ENCODE results near the gene PPP3CA.
"Not testable (repeated sequence)": the region's sequence is repeated elsewhere in the genome, so short reads cannot be mapped to it uniquely, and the experiment has no call there.

PPP3CA gene

DNA sequence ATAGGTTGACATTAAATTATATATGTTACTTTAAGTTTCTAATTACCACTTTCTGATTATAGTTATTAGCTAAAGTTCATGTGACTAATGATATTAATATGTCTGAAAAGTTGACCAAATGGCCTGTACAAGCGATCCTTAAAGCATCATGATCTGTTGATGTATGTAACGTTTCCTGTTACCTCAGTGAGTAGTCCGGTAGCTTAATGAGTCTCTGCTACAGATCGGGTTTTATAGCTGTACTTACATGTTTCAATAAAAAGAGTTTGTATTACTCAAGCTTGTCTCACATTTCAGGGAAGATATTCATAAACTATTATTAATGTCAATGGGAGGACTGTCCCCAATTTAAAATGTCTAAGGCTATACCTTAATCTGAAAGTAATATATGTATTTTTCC lies 246.3 kb downstream of the PPP3CA start:
- Mint-ChIP-seq H3K27ac (no peak overlapping the region), H3K4me3 (no peak overlapping the region), H3K9me3 (ENCODE audit: low read depth) (no peaks in the 10 kb centered on the region), H3K27me3 (no peaks in the 10 kb centered on the region), H3K36me3 (peaks cover 23% of the 10 kb centered on the region), H3K4me1 (ENCODE audit: low read depth) (peaks cover 19% of the 10 kb centered on the region)

DNA sequence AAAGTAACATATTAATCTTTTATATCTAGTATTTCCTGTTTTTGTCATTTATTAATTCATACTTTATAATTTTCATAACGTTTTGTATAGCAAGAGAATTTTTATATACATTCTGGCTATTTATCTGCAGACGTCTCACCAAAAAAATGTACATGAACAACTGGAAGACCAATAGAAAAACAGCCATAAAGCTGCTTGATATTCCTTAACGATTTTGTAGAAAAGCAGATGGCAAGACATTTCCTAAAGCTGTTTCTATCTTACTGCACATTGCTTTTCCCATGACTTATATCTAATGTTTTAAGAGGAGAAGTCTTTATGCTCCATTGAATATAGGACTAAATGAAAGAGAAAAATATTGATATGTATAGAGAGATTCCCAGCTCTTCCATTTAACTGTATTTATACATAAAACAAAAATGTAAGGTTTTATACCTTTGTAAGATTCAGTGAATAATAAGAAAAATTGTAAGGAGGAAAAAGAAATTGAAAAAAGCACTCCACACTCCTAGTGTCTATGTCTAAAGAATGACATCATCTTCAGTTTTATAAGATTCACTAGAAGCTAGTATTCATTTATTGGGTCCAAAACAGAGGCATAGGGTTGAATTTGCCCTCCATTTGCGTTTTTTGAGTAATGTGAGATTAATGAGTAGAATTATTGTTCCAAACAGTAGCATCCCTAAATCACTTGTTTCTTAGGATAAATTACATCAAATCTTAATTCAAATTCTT lies 248.5 kb downstream of the PPP3CA start:
- no peaks in the 10 kb centered on the region for H3K9me3 Mint-ChIP-seq (ENCODE audit: low read depth)
- H3K36me3 Mint-ChIP-seq: peaks cover 23% of the 10 kb centered on the region

DNA sequence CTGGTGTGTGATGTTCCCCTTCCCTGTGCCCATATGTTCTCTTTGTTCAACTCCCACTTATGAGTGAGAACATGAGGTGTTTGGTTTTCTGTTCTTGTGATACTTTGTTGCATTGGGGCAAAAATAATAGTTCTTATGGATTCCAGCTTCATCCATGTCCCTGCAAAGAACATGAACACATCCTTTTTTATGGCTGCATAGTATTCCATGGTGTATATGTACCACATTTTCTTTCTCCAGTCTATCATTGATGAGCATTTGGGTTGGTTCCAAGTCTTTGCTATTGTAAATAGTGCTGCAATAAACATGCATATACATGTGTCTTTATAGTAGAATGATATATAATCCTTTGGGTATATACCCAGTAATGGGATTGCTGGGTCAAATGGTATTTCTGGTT lies 254.7 kb downstream of the PPP3CA start:
- H3K4me1 Mint-ChIP-seq (ENCODE audit: low read depth); H3K27me3 Mint-ChIP-seq; H3K27ac Mint-ChIP-seq; H3K9me3 Mint-ChIP-seq (ENCODE audit: low read depth); H3K4me3 Mint-ChIP-seq: not testable (repeated sequence)
- H3K36me3 Mint-ChIP-seq: peaks cover 36% of the 10 kb centered on the region

More for the DNA sequence above, 248.5 kb downstream of the PPP3CA start:
- Mint-ChIP-seq H3K4me3 (no peak overlapping the region), H3K4me1 (ENCODE audit: low read depth) (peaks cover 7% of the 10 kb centered on the region), H3K27me3 (no peaks in the 10 kb centered on the region), H3K27ac (no peak overlapping the region)

DNA sequence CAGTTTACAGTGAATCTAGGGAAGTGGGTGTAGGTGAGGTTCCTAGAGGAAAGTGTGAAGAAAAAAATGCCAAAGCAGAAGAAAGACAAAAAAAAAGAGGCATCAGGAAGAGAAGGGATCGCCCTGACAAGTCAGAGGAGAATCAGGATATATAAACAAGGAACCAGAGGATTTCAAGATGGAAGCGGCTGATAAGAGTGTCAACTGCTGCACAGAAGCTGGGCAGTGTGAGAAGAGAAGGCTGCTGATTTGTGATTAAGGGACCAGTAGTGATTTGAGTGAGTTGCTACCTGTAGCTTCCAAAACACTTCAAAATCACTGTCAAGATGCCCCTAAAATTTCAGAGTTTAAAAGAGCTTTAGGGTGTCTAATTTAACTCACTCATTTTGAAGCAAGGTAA lies 258.2 kb downstream of the PPP3CA start:
- no peaks in the 10 kb centered on the region for H3K4me1 Mint-ChIP-seq (ENCODE audit: low read depth)
- H3K9me3 Mint-ChIP-seq (ENCODE audit: low read depth): no peaks in the 10 kb centered on the region
- no peak overlapping the region for H3K4me3 Mint-ChIP-seq
- H3K36me3 Mint-ChIP-seq: peaks cover 39% of the 10 kb centered on the region
- no peaks in the 10 kb centered on the region for H3K27me3 Mint-ChIP-seq
- H3K27ac Mint-ChIP-seq: no peak overlapping the region

DNA sequence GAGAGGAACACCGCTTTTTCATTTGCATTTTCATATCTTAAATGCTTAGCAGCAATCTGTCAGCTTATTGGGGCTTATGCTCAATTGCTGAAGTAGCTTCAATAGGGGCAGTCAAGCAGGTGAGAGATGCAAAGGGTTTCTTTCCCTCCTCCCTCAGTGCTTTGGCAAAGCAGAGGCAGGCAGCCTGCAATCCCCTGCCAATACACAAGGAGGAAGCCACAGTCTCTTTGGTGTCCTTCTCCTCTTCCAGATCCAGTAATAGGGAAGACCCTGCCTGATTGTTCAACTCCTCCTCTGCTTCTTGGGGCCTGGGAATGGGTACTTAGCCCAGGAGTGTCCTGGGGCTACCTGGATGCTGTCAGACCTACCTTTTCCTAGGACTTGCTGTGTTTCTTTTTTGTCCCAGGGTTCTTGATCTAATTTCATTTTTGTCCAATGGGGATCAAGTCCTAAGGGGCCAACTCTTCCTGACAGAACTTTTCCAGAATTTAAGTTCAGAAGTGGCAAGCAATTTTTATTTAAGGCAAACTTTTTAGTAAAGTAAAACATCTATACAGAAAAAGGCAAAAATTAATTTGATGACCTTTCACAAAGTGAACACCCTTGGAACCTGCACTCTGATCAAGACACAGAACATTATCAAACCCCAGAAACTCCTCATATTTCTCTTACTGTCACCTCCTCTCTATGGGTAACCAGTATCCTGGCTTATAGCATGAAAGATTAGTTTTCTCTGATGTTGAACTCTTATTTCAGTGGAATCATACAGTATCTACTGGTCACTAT lies 260.3 kb downstream of the PPP3CA start:
- Mint-ChIP-seq H3K9me3 (ENCODE audit: low read depth) (no peaks in the 10 kb centered on the region), H3K4me1 (ENCODE audit: low read depth) (no peaks in the 10 kb centered on the region), H3K27ac (no peak overlapping the region), H3K4me3 (no peak overlapping the region), H3K36me3 (peaks cover 33% of the 10 kb centered on the region), H3K27me3 (no peaks in the 10 kb centered on the region)

DNA sequence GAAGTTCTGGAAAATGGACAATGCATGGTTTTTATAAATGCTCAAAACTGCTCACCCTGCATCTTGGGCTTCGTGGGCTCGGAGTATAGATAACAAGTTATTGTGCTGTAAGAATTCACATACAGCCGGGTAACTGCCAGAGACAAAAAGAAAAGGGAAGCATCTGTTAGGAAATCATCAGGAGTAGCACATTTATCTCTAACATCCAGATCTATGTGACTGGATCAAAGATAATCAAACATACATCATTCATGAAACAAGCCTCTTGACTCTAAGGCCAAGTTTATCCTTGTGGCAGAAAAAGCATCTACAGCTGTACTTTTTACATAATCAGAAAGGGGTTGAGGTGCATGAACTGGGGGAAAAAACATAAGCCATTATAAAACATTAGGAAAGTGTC lies 264.2 kb downstream of the PPP3CA start:
- Mint-ChIP-seq H3K4me1 (ENCODE audit: low read depth) (no peaks in the 10 kb centered on the region), H3K36me3 (peaks cover 33% of the 10 kb centered on the region), H3K27ac (no peak overlapping the region), H3K9me3 (ENCODE audit: low read depth) (no peaks in the 10 kb centered on the region), H3K4me3 (no peak overlapping the region), H3K27me3 (no peaks in the 10 kb centered on the region)

DNA sequence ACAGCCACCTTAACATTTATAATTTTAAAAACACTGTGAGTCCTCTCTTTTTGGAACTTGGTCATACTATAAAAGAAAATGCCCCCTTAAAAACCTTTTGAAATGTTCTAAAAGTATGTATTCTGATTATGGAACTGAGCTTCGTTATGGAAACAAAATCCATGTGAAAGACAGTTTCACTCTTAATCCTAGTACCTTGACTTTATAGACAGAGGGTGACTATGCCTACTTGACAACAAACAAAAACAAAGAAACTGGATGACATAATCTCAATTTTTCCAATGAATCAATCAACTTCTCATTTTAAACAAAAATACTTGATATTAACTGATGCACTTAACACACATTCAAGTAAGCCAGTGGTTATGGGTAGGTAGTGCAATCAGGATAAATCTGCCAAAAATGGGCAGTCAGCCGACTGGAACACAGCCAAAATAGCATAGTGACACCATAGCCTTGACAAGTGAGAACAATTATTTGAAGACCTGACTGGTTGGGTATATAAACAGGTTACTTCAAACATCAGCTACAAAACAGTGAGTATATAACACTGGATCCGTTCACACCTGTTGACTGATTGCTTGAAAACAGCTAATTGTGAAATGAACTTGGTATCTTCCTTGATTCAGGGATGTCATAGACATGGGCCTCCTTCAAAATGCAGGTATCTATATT lies 265.5 kb downstream of the PPP3CA start:
- Mint-ChIP-seq H3K4me1 (ENCODE audit: low read depth) (no peaks in the 10 kb centered on the region), H3K36me3 (peaks cover 29% of the 10 kb centered on the region), H3K4me3 (no peak overlapping the region), H3K9me3 (ENCODE audit: low read depth) (no peaks in the 10 kb centered on the region), H3K27ac (no peak overlapping the region), H3K27me3 (no peaks in the 10 kb centered on the region)

DNA sequence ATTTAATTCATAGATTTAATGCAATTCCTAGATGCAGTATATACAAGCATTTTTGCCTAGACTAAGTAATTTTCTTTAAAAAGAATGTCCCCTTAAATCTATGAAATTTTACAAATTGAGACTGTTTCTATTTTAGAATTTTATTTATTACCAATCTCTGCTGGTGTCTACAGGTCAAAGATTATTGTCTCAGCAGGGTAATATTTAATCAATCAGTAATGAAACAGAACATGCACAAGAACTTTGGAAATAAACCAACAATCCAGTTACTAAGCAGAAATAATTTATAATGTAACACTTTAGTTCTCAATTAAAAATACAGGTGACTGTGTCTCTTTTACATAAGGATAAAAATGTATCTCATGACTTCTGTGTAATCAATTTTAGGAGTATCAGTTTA lies 266.2 kb downstream of the PPP3CA start:
- no peaks in the 10 kb centered on the region for H3K9me3 Mint-ChIP-seq (ENCODE audit: low read depth)
- no peaks in the 10 kb centered on the region for H3K4me1 Mint-ChIP-seq (ENCODE audit: low read depth)
- no peaks in the 10 kb centered on the region for H3K27me3 Mint-ChIP-seq
- H3K36me3 Mint-ChIP-seq: peaks cover 31% of the 10 kb centered on the region
- H3K27ac Mint-ChIP-seq: no peak overlapping the region
- no peak overlapping the region for H3K4me3 Mint-ChIP-seq

DNA sequence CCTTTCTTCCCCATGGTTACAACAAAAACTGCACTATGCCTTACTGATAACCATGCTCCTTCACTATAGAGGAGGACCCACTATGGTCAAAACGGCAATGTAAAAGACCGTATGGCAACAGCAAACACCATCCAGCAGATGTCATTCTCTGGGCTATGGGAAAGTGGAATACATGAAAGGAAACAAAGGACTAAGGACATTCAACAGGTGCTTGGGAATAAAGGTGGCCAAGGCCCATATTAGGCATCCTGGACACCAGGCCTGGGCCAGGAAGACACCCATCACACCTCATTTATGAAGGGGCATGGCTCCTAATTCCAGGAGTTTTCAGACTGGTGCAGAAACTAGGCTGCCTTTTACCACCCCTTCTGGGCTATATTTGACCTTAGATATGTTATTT lies 268.4 kb downstream of the PPP3CA start:
- Mint-ChIP-seq H3K4me1 (ENCODE audit: low read depth) (peaks cover 2% of the 10 kb centered on the region), H3K27ac (no peak overlapping the region), H3K27me3 (no peaks in the 10 kb centered on the region), H3K9me3 (ENCODE audit: low read depth) (no peaks in the 10 kb centered on the region), H3K4me3 (no peak overlapping the region), H3K36me3 (peaks cover 26% of the 10 kb centered on the region)

DNA sequence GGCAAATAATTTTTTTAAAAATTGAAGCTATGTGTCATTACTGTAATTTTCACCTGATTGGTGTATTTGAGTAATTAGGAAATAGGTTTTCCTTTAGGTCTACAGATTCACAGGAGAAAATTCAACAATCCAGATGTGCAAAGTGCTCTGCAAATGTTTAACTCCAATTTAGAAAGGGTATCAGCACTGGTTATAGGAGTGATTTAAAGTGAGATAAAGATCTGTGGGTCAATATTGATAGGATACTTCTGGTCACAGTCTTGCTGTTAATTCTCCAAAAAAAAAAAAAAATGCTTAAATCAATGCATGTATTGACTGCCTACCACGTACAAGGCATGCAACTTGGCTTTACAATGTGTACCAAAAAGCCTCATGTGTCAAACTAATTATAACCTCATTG lies 271.3 kb downstream of the PPP3CA start:
- no peaks in the 10 kb centered on the region for H3K27me3 Mint-ChIP-seq
- no peak overlapping the region for H3K27ac Mint-ChIP-seq
- H3K36me3 Mint-ChIP-seq: peaks cover 16% of the 10 kb centered on the region
- no peaks in the 10 kb centered on the region for H3K9me3 Mint-ChIP-seq (ENCODE audit: low read depth)
- no peak overlapping the region for H3K4me3 Mint-ChIP-seq
- peaks cover 2% of the 10 kb centered on the region for H3K4me1 Mint-ChIP-seq (ENCODE audit: low read depth)

DNA sequence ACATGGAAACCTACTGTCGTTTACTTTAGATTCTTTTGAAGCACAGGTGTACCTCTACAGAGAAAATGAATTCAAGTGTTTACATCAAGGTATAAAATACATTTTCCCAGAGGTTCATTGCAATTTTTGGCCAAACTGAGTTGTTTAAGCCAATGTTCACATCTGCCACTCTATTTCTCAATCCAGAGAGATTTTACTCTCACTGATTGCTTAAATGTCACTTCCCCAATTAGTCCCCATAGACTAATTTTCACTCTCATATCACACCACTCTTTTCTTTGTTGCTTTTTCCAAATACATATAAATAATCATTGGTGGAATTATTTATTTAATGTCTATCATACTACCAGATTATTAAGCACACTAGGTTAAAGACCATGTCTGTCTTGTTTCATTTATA lies 271.8 kb downstream of the PPP3CA start:
- no peak overlapping the region for H3K4me3 Mint-ChIP-seq
- peaks cover 2% of the 10 kb centered on the region for H3K4me1 Mint-ChIP-seq (ENCODE audit: low read depth)
- H3K36me3 Mint-ChIP-seq: peaks cover 13% of the 10 kb centered on the region
- H3K27ac Mint-ChIP-seq: no peak overlapping the region
- H3K27me3 Mint-ChIP-seq: no peaks in the 10 kb centered on the region
- H3K9me3 Mint-ChIP-seq (ENCODE audit: low read depth): no peaks in the 10 kb centered on the region

DNA sequence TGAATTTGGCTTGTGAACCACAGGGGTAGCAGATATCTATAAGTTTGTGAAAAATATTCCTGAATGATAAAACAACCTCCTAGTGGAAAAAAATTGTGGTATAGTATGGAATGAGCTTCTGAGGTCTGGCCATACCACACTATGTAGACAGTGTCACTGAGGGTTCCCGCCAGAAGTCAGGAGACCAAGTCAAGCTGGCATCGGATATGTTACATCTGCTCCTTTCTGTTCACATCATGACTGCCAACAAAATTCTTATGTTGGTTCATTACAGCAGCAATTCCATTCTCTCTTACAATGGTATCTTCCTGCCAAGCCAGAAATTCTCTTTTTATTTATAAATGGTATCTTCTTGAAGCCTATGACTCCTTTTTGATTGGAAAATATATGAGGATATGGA lies 273.0 kb downstream of the PPP3CA start:
- Mint-ChIP-seq H3K9me3 (ENCODE audit: low read depth) (no peaks in the 10 kb centered on the region), H3K27me3 (no peaks in the 10 kb centered on the region), H3K36me3 (peaks cover 16% of the 10 kb centered on the region), H3K27ac (no peak overlapping the region), H3K4me3 (no peak overlapping the region), H3K4me1 (ENCODE audit: low read depth) (peaks cover 2% of the 10 kb centered on the region)

DNA sequence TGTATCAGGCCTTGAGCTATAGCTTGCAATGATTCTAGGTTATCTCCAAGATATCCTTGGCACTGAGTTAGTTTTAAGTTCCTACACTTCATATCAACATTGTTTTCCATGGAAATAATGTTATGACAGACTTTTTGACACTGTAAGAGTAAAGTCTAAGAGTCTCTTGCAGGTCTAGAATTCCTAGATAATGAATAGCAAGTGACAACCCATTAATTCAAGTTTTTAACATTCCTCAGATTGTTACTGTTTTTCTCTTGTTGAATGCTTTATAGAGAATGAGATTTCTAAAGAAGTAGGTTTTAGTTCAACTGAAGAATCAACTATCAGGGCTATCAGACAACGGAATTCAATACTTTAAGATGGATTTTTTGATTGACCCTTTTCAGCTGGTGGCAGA lies 276.1 kb downstream of the PPP3CA start:
- H3K4me1 Mint-ChIP-seq (ENCODE audit: low read depth): peaks cover 2% of the 10 kb centered on the region
- no peaks in the 10 kb centered on the region for H3K9me3 Mint-ChIP-seq (ENCODE audit: low read depth)
- H3K36me3 Mint-ChIP-seq: peaks cover 20% of the 10 kb centered on the region
- H3K27me3 Mint-ChIP-seq: no peaks in the 10 kb centered on the region
- H3K4me3 Mint-ChIP-seq: no peak overlapping the region
- no peak overlapping the region for H3K27ac Mint-ChIP-seq

DNA sequence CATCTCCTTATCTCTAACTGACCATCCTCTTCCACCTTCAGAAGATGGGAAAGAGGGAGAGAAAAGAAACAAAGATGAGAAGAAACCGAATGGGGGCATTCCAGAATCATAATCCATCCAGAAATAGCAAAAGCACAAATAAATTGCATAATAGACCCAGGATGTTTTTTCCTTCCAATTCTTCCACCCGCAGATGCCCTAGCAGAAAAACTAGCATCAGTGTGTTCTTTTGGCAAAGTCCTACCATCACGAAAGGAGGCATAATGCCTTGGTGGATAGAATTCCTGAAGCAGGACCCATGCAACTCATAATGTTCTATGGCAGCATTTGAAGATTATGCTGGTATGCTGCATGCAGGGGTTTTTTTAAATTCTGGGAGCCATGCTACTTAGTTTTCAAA lies 279.2 kb downstream of the PPP3CA start:
- Mint-ChIP-seq H3K4me1 (ENCODE audit: low read depth) (no peaks in the 10 kb centered on the region), H3K4me3 (no peak overlapping the region), H3K36me3 (peaks cover 17% of the 10 kb centered on the region), H3K27ac (no peak overlapping the region), H3K9me3 (ENCODE audit: low read depth) (no peaks in the 10 kb centered on the region), H3K27me3 (no peaks in the 10 kb centered on the region)

DNA sequence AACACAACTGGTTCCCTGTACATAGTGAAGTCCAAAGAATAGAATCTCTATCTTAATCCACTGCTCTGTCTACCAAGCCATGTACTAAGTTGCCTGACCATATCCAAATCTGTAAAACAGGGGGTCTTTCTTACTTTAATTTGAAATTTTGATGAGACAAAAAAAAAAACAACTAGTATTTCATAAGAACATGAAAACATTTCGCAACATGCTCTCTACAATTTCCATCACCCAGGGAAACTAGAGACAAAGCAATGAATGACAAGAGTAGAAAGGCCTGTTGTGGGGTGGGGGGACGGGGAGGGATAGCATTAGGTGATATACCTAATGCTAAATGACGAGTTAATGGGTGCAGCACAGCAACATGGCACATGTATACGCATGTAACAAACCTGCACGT lies 279.9 kb downstream of the PPP3CA start:
- Mint-ChIP-seq H3K27ac (peak overlapping the region; percentile 8), H3K36me3 (peaks cover 23% of the 10 kb centered on the region), H3K9me3 (ENCODE audit: low read depth) (no peaks in the 10 kb centered on the region), H3K4me1 (ENCODE audit: low read depth) (no peaks in the 10 kb centered on the region), H3K4me3 (no peak overlapping the region), H3K27me3 (no peaks in the 10 kb centered on the region)
